ENCODE measurements around the gene UBXN6. TPM values are rescaled to one million over a fixed set of nuclear protein-coding genes. Genes with fewer than 3 reads are reported as not detected.

Gene UBXN6
- total RNA-seq, 1 experiment from 2014 or later: 34.1 TPM

DNA sequence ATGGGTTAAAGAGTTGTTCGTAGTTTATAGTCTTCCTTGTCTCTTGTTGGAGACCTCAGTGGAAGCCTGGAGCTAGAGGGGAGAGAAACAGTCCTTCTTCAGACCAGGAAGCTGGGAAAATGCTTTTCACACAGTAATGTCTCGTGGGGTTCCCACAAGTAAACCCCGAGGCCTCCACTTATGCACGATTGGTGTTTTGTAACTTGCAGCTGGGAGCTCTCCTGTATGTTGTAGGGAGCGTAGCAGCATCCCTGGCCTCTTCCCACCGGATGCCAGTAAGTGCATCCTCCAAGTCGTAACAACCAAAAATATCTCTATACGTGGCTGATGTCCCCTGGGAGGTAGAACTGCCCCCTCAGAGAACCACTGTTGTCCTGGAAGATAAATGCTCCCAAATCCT, 51.6 kb downstream of the UBXN6 start:
- H2BK15ac ChIP-seq (ENCODE audit: low read depth, low read length): no peak overlapping the region
- peaks cover 4% of the 10 kb centered on the region for H3K23me2 ChIP-seq (ENCODE audit: insufficient read length, low read depth, low read length, poor library complexity, severe bottlenecking)
- DNase-seq: peak; percentile 13
- H3K9ac ChIP-seq (ENCODE audit: extremely low read depth, insufficient read length, low read length): peak overlapping the region; percentile 35
- no peak overlapping the region for H2BK12ac ChIP-seq (ENCODE audit: insufficient read length, low read depth, low read length)
- TF ChIP-seq, protein P1, sequence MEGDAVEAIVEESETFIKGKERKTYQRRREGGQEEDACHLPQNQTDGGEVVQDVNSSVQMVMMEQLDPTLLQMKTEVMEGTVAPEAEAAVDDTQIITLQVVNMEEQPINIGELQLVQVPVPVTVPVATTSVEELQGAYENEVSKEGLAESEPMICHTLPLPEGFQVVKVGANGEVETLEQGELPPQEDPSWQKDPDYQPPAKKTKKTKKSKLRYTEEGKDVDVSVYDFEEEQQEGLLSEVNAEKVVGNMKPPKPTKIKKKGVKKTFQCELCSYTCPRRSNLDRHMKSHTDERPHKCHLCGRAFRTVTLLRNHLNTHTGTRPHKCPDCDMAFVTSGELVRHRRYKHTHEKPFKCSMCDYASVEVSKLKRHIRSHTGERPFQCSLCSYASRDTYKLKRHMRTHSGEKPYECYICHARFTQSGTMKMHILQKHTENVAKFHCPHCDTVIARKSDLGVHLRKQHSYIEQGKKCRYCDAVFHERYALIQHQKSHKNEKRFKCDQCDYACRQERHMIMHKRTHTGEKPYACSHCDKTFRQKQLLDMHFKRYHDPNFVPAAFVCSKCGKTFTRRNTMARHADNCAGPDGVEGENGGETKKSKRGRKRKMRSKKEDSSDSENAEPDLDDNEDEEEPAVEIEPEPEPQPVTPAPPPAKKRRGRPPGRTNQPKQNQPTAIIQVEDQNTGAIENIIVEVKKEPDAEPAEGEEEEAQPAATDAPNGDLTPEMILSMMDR (conservative IDR thresholded peaks at IDR 0.05): no peak
- H3K9me3 ChIP-seq (ENCODE audit: control insufficient read depth, low read depth, low read length): no peaks in the 10 kb centered on the region
- H4K5ac ChIP-seq (ENCODE audit: insufficient read length, low read depth, low read length): no peak overlapping the region
- H4K8ac ChIP-seq (replicated peaks; ENCODE audit: insufficient read length, low read depth, low read length): no peak overlapping the region
- no peak overlapping the region for H3T11ph ChIP-seq (ENCODE audit: low read length)
- peaks cover 4% of the 10 kb centered on the region for H3K79me1 ChIP-seq (ENCODE audit: insufficient read depth, low read depth, low read length, poor library complexity, severe bottlenecking)
- H3K23ac ChIP-seq (ENCODE audit: insufficient read length, low read depth, low read length): no peak overlapping the region
- H3K4me1 Mint-ChIP-seq: peaks cover 64 to 73% of the 10 kb centered on the region in 2 experiments
- no peak overlapping the region for H2AK5ac ChIP-seq (ENCODE audit: insufficient read length, low read length)
- no peak overlapping the region for H3K4ac ChIP-seq (ENCODE audit: low read depth, low read length)
- H3K9me3 Mint-ChIP-seq: no peaks in the 10 kb centered on the region
- no peaks in the 10 kb centered on the region for H3K27me3 ChIP-seq (ENCODE audit: insufficient read depth, low read length)
- no peak overlapping the region for H2AFZ ChIP-seq (ENCODE audit: low read length)
- no peak overlapping the region for H4K91ac ChIP-seq (ENCODE audit: insufficient read length, low read depth, low read length)
- no peak overlapping the region for H2BK20ac ChIP-seq (ENCODE audit: low read depth, low read length, poor library complexity, severe bottlenecking)
- peak overlapping the region; percentile 26 to 71 (median 63); a peak in 5 of 7 replicates for H3K27ac Mint-ChIP-seq
- WGBS (ENCODE audit: extremely low coverage, insufficient read length, low lambda C conversion rate): no CpG with 5 or more reads among the region's 8 CpGs
- peaks cover 9% of the 10 kb centered on the region for H3K4me1 ChIP-seq (ENCODE audit: insufficient read depth, low read length)
- H3K27ac ChIP-seq (ENCODE audit: insufficient read length, low read depth, low read length): no peak overlapping the region
- H3K4me3 Mint-ChIP-seq: peak overlapping the region in 1 of 2 experiments; percentile 70; a peak in 2 of 5 replicates
- H3K56ac ChIP-seq (ENCODE audit: insufficient read length, low read depth, low read length): no peak overlapping the region
- no peaks in the 10 kb centered on the region for H4K20me1 ChIP-seq (ENCODE audit: control insufficient read depth, insufficient read depth, insufficient read length)
- no peak overlapping the region for H3K14ac ChIP-seq (ENCODE audit: insufficient read depth, low read length)
- peaks cover 36 to 68% (median 62%) of the 10 kb centered on the region in 3 experiments; a peak in 6 of 7 replicates for H3K36me3 Mint-ChIP-seq (ENCODE audit: insufficient read depth in 1 of 3, low read depth in 3 of 3)
- H2BK120ac ChIP-seq (ENCODE audit: low read depth, low read length, poor library complexity, severe bottlenecking): no peak overlapping the region
- no peak overlapping the region for H2BK5ac ChIP-seq (ENCODE audit: insufficient read length, low read length)
- H3K79me2 ChIP-seq (ENCODE audit: insufficient read depth, low read length): peaks cover 37% of the 10 kb centered on the region
- no peak overlapping the region for H3K18ac ChIP-seq (ENCODE audit: insufficient read length, low read depth, low read length)
- H3K27me3 Mint-ChIP-seq (ENCODE audit: low read depth): no peaks in the 10 kb centered on the region
- H3K4me2 ChIP-seq (ENCODE audit: insufficient read depth, insufficient read length, low read length): no peak overlapping the region

Measured in H9 (cell line).